HG03095 (cell line): ENCODE measurements around the gene ILDR1.

ENCODE experiments used
- ATAC-seq: cut with Tn5 transposase; IDR thresholded peaks from one replicate; pipeline ENCODE4 v1.9.1; 2021; ENCODE audit warnings: moderate library complexity; ENCODE audit not compliant: unreplicated experiment

Gene ILDR1

DNA sequence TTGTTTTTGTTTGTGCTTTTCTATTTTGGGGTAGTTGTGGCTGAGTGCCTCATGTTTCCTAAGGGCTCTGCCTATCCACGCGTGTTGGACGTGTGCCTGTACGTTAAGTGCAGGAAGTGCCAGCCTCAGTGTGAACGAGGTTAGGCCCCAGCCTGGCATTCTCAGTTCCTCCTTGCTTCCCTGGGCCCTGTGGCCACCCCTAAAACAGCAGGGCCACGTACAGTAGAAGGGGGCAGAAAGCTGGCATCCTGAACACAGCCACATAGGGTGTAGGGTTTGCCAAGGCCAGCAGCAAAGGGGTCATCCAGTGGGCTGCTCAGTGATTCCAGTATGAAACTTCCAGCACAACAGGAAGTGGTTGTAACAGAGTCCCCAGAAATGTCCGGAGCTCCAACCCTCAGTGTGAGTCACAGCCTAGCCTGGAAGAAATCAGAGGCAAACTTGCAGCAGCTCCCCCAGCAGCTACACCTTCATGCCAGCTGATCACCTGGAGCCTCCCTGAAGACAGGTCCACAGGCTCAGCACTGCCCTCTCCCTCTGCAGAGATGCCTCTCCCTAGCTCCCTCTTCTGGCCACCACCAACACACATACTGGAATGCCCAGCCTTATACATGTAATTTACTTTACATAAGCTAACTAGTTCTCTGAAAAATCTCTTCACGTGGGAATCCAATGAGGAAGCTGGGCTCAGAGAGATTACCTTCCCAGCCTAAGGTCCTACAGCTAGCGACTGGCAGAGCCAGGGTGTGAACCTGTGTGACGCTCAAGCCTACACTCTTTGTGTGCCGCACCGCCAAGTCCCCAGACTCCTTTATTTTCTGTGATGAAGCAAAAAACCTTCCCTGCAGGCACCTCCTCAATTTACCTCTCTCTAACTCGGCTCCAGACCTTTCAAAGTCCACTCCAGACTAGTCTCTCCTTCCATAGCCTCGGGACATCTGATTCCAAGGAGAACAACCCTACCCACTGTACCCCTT is 26.6 kb downstream of the ILDR1 start:
- no peak for ATAC-seq

DNA sequence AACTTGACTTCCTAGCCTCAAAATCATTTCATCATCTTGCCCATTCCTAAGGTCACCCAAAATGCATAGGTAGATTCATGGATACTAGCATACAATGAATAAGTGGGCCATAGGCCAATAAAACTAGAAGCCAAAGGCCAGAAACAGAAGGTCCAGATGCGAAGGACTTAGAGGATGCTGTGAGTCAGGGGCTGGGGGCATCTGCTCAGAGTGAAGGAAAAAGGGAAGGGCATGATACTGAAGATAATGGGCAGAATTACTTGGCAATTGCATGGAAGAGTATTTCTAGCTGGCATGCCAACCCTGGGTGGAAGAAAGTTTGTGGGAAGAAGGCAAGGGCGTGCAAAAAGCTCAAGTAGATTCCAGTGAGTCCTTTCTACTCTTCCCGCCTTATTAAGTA is 27.5 kb downstream of the ILDR1 start:
- no peak for ATAC-seq

DNA sequence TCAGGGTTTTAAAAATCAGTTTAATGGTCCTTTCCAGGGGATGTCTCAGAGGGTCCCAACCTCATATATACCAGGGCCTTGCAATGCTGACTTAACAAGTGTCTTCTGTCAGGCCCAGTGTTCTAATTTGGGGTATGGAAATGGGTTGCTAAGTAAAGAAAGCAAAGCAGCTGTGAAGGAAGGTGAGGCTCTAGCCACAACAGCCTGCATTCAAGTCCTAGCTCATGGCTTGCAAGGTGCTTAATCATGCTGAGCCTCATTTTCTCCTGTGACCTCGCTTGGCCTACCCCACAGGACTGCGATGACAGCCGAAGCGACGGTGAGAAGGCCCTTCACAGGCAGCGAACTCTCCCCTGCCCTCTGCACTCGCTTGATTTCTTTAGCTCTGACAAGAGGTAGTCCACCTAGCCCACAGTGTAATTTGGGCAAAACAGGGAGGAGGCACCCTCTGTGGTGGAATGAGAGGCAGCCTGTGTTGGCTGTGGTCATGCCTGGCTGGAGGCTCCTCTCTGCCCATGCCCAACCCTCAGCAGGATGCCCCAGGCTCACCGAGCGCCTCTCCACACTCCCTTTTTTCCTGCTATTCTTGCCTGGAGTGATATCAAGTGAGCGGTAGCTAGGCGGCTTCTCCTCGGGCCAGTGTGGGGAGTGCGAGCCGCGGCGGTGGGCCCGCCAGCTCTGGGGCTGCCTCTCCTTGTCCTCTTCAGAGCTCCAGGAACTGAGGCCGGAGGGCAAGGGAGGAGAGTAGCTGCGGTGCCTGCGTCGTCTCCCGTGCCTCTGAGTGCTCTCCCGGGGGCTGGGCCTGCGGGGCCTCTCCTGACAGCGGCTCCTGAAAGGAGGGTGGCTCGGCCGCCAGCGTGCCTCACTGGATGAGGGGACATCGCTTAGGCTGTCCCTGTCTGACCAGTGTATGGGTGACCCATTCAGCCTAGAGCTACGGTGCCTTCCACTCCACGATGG is 29.2 kb downstream of the ILDR1 start:
- peak; percentile 74 for ATAC-seq

DNA sequence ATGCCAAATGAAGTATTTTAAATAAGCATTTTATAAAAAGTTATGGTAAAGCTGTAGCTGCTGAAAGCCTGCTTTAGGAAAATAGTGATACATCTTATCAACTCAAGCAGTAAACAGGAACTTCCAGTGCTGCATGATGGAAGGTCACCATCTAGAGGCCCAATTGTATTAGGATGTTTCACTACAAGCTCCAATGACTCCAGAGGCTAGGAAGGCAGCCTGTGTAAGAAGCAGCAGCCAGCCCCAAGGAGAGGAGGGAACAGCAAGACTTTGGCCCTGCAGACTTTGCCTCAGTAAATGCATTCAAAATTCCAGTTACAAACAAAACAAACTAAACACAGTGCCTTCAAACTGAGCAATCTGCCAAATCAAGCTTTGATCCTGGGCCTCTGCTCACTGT is 32.1 kb downstream of the ILDR1 start:
- no peak for ATAC-seq

DNA sequence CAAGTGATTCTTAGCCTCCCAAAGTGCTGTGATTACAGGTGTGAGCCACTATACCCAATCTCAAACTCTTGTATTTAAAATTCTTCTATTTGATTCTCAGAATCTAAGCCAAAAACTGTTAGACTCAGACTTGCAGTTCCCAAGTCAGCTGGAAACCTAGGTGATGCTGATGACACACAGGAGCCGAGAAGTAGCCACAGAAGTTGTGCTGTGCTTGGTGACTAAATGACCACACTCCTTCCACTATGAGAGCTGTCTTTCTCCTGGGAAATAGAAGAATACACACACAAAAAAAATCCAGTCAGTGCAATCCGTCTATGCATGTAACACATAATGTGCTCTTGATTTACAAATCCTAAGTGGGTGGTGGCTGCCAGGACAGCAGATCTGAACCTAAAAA is 33.9 kb downstream of the ILDR1 start:
- no peak for ATAC-seq

DNA sequence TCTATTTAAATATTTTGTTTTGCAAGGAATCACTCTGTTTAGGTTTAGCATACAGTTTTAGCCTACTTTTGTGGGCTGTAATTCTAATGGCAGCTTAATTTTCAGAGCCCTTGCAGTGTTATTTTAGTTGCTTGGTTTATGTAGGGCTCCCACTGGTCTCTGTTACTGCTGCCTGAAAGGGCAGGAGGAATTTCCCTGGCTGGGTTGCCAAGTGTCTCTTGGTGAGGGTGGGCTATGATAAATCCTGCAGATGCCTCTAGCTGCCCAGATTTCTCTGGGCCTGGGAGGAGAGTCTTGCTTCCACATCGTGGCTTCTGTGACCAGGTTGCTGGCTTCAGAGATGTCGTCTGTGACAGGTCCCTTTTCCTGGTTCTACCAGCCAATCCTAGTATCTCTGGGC is 36.2 kb downstream of the ILDR1 start:
- no peak for ATAC-seq

DNA sequence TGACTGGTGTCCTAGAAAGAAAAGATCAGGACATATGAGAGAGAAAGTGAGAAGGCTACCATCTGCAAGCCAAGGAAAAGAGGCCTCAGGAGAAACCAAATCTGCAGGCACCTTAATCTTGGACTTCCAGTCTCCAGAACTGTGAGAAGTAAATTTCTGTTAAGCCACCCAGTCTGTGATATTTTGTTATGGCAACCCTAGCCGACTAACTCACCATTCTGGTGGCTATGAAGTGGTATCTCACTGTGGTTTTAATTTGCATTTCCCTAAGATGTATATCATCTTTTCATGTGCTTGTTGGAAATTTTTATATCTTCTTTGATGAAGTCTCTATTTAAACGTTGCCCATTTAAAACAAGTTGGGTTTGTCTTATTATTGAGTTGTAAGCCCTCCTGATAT is 40.6 kb downstream of the ILDR1 start:
- no peak for ATAC-seq

DNA sequence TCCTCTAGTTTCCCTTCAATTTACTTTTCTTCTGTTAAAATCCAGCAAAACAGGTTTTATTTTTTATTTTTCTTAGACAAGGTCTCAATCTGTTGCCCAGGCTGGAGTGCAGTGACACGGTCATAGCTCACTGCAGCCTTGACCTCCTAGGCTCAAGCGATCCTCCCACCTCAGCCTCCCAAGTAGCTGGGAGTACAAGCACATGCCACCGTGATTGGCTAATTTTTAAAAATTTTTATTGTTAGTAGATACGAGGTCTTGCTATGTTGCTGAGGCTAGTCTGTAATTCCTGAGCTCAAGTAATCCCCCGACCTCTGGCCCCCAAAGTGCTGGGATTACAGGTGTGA is 41.6 kb downstream of the ILDR1 start:
- ATAC-seq, result no peak

DNA sequence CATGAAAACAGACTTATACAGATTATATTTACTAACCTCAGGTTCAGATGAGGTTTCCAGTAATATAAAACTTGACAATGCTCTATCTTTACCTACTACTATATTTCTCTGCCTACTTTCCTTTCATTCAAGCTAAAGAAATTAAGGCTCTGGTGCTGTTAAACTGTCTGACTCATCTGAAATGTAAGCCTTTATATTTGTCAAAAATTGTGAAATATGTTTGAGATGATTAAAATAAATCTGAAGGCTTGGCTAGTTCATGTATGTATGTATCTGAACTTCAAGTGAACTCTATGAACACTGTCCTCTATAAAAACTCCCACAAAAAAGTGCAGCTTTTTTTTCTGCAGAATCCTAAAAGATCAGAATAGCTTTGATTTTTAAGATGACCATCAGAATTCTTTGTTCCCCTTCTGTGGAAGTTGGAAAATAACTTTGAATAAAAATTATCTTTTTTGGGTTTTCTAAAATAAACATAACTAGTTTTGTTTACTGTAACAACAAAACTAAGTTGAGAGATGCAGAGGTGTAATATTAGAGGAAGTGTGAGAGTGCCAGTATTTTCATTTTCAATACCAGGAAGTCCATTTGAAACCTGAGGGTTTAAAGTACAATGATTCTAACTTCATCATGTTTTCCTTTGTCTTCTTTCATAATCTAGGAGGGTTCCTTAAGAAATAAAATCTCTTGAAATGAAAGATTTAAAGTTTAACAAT is 42.2 kb downstream of the ILDR1 start:
- no peak for ATAC-seq

DNA sequence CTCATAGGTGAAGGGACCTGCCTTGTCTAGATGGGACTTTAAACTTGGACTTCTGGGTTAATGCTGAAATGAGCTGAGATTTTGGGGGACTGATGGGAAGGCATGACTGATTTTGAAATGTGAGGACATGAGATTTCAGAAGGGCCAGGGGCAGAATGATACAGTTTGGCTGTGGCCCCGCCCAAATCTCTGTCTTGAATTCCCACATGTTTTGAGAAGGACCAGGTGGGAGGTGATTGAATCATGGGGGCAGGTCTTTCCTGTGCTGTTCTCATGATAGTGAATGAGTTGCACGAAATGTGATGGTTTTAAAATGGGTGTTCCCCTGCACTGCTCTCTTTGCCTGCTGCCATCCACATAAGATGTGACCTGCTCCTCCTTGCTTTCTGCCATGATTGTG is 42.8 kb downstream of the ILDR1 start:
- no peak for ATAC-seq

DNA sequence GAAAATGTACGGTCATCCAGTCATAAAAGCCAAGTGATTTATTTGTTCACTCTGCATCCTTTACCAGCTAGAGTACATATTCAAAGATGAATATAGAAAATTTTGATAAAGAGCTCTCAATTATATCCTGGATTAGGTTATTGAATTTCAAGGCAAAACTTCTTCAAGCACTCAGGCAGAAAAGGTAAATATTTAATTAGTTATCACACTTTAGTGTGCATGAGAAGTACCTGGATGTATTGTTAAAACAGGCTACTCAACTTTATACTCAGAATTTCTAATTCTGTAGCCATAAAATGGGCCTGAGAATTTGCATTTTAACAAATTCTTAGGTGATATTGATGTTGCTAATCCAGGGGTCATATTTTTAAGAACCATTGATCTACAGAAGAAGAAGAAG is 45.3 kb downstream of the ILDR1 start:
- ATAC-seq, result no peak

DNA sequence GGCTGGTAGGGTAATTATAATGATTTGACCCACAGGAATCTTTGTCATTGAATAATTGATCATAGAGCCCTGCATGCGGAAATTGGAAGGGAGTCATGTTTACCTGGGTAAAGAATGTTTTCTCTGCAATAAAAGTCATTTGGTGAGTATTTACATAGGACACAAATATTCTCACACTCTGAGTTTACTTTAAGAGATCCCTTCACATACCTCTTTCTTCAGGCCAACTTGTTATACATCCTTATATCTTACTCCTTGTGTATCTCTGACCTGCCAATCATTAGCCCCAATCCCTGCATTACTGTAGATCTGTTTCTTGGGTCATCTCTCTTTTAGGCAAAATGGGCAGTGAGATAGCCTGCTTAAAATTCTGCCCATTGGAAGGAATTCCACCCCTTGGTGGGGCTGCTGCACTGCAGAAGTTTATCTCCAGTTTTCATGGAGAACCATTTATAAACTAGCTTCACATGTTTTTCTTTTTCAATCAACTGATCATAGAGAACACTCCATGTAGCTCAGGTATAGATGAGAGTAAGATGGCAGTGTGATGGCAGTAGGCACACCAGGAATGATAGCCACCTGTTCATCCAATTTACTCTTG is 46.2 kb downstream of the ILDR1 start:
- ATAC-seq, result no peak

DNA sequence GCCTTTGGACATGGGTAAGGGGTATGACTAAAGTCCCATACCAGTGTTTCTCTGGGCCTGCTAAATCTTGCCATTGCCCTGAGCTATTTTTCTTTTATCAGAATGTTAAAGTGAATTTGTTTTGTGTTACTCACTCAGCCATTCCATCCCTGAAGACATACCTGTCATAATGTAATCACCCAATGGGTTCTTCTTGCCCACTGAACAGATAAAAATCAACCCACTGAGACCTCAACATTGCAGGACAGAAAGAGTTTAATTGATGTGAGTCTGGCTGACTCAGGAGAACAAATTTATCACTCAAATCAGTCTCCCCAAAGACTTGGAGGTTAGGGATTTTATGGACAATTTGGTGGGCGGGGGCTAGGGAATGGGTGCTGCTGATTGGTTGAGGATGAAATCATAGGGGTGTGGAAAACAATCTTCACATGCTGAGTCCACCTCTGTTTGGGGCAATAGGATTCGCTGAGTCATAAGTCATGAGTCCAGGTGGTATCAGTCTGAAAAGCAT is 47.4 kb downstream of the ILDR1 start:
- no peak for ATAC-seq

DNA sequence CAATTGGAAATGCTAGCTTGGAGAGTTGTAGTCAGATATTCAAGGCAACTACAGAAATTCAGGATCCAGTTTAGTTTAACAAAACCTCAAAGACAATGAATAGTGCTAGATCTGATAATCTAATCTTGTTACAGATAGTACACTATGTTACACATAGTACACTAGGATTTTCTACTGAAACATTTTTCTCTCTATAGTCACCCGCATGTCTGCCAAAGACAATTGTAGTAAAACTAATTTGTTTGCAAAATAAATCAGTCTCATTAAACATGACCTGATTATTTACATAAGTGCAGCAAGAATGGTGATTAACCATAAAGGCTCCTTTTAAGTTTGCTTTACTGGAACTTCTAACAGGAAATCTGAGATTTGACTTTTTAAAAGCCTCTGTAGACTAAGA is 52.0 kb downstream of the ILDR1 start:
- no peak for ATAC-seq

DNA sequence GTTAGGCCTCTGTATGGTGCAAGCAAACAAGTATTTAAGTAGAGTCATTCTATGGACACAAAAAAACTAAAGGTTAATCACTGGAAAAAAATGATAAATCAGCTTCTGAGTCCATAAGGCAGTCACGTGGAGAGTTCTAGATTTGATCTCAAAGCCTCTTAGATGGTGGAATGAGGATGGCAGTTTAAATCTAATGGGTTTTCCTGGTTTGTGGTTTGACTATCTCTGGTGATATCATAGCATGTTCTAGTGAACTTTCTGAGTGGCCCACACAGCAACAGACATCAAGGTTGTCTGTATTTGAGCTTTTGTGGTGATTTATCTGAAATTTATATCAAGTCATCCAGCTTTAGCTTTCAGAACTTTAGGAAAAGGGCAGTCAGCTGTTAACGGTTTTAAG is 52.4 kb downstream of the ILDR1 start:
- no peak for ATAC-seq

DNA sequence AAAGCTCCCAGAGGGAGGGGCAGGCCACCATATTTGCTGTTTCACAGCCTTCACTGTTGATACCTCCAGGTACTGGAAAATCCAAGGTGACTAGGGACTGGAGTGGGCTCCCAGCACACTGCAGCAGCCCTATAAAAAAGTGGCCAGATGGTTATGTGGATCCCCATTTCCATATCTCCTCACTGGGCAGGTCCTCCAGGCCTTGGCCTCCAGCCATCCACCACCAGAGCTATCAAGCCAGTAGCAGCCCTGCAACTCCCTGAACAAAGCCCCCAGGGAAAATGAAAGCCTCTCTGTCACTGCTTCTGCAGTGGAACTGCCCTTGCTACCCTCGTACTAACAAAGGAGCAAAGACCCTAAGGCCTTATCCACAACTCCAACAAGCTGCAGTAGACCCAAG is 58.4 kb downstream of the ILDR1 start:
- no peak for ATAC-seq

DNA sequence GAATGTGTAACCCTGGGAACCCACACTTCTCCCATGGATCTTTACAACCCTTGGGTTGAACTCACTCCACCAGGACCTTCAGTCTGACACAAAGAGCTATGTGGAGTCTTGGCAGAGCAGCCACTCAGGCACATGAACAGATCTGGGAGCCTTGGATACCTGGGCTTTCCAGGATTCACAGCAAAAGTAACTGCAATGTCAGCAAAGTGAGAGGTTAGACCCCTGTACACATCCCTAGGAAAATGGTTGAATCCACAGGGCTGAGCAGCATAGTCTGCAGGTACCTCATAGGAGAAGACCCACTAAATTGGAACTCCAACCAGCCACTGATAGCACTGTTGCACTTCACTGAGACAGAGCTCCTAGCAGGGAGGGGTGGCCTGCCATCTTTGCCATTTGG is 59.6 kb downstream of the ILDR1 start:
- ATAC-seq, result no peak

DNA sequence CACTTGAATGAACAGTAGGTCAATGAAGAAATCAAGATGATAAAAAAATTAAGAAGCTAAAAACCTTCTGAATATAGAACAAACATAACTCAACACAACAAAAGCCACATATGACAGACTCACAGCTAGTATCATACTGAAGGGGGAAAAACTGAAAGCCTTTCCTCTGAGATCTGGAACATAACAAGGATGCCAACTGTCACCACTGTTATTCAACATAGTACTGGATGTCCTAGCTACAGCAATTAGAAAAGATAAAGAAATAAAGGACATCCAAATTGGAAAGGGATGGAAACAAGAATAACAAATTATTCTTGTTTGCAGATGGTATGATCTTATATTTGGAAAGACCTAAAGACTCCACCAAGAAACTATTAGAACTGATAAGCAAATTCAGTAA is 60.8 kb downstream of the ILDR1 start:
- ATAC-seq, result no peak

DNA sequence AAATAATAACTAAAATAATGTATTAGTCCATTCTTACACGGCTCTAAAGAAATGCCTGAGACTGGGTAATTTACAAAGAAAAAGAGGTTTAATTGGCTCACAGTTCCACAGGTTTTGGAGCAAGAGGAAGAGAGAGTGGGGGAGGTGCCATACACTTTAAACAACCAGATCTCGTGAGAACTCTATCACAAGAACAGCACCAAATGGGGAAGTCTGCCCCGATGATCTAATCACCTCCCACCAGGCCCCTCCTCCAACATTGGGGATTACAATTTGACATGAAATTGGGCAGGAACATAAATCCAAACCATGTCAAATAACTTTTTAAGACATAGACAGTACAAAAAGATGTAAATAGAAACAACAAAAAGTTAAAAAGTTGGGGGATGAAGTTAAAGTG is 63.2 kb downstream of the ILDR1 start:
- no peak for ATAC-seq

DNA sequence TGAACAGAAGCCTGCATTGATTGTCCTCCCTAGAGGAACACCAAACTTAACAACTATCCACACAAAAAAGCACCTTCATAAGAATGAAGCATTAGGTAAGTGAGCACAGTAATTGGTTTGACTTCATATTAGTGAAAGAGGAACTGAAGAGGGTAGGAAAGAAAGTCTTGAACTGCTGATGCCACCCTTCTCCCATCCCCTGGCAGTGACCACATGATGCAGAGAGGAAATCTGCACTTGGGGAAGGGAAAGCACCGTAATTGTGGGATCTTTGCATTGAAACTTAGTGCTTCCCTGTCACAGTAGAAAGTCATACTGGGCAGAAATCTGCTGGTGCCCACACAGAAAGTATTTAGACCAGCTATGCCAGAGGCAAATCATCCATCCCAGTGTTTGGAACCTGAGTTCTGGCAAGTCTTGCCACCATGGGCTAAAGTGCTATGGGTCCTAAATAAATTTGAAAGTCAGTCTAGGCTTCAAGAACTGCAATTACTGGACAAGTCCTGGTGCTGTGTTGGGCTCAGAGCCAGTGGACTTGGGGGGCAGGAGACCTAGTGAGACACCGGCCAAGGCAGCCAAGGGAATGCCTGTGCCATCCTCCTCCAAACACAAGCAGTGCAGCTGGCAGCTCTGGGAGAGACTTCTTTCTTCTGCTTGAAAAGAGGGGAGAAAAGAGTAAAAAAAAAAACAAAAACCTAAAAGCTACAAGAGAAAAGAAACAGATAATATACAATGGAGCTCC is 64.2 kb downstream of the ILDR1 start:
- ATAC-seq, result no peak
